Osteocyte (in vitro differentiated cells): ENCODE measurements around the gene RIC1. TPM values are rescaled to one million over a fixed set of nuclear protein-coding genes. Genes with fewer than 3 reads are reported as not detected.

ENCODE experiments used
- DNase-seq: peaks from one replicate; pipeline ENCODE4 v3.0.0; 2021; ENCODE audit warnings: mixed read lengths; ENCODE audit not compliant: unreplicated experiment; ENCODE audit errors: extremely low spot score
- H3K27ac Mint-ChIP-seq: one replicate; pipeline ENCODE4 v1.8.0; 2021; ENCODE audit warnings: mild to moderate bottlenecking, mixed read lengths; ENCODE audit not compliant: unreplicated experiment
- H3K27me3 Mint-ChIP-seq: one replicate; pipeline ENCODE4 v1.8.0; 2021; ENCODE audit warnings: mixed read lengths; ENCODE audit not compliant: unreplicated experiment
- H3K36me3 Mint-ChIP-seq: one replicate; pipeline ENCODE4 v1.8.0; 2021; ENCODE audit warnings: mixed read lengths; ENCODE audit not compliant: unreplicated experiment
- H3K4me1 Mint-ChIP-seq: one replicate; pipeline ENCODE4 v1.8.0; 2021; ENCODE audit warnings: mixed read lengths; ENCODE audit not compliant: unreplicated experiment
- H3K4me3 Mint-ChIP-seq: one replicate; pipeline ENCODE4 v1.8.0; 2021; ENCODE audit warnings: mild to moderate bottlenecking, moderate library complexity, mixed read lengths; ENCODE audit not compliant: unreplicated experiment
- H3K9me3 Mint-ChIP-seq: one replicate; pipeline ENCODE4 v1.8.0; 2021; ENCODE audit warnings: mixed read lengths; ENCODE audit not compliant: unreplicated experiment
- total RNA-seq: library from RNA; stranded (reverse); gene quantifications from 2 replicates; pipeline ENCODE4 v1.2.1, GENCODE V29; 2021
- TF ChIP-seq, protein P1 (sequence below): fragments of 200-600 bp; sonication (generic); IDR thresholded peaks from 2 replicates; pipeline ENCODE4 v1.5.0; 2021; ENCODE audit warnings: antibody characterized with exemption, mild to moderate bottlenecking, moderate library complexity

Gene RIC1
- total RNA-seq, 1 donor from 2014 or later: 52.4 TPM

DNA sequence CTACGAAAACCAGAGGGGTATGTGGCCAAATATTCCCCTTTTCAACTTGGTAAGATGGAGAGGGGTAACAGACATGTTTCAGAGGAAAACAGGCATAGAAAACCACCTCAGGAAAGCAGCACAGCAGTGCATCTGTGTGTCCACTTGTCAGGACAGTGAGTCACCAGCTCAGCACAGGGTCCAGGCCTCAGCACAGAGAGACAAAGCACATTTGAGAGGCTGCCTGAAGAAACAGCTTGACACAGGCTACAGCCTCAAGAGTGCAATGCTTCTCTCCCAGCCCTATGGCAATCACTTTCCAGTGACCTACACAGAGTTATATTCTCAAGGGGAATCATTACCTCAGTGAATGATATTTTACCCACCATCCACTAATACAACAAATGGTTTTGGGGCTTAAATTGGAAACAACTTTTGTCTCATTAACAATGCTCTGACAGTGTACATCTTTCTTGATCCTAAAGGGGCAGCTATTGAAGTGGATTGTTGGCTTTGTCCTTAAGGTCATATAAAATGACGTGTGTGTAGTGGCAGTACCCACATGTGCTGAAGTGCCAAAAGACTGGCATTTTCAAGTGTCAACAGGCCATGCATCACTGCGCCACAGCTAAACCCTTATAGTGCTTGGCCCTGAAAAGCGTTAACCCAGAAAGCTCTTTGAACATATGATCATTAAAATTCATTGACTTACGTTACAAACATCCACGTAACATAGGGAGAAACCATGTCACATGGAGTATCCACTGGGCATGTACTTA, 157.6 kb downstream of the RIC1 start:
- Mint-ChIP-seq H3K9me3 (peaks cover 16% of the 10 kb centered on the region), H3K4me3 (no peak overlapping the region), H3K36me3 (peaks cover 68% of the 10 kb centered on the region), H3K4me1 (peaks cover 2% of the 10 kb centered on the region), H3K27ac (no peak overlapping the region), H3K27me3 (no peaks in the 10 kb centered on the region)
- DNase-seq: no peak
- TF ChIP-seq, protein P1, sequence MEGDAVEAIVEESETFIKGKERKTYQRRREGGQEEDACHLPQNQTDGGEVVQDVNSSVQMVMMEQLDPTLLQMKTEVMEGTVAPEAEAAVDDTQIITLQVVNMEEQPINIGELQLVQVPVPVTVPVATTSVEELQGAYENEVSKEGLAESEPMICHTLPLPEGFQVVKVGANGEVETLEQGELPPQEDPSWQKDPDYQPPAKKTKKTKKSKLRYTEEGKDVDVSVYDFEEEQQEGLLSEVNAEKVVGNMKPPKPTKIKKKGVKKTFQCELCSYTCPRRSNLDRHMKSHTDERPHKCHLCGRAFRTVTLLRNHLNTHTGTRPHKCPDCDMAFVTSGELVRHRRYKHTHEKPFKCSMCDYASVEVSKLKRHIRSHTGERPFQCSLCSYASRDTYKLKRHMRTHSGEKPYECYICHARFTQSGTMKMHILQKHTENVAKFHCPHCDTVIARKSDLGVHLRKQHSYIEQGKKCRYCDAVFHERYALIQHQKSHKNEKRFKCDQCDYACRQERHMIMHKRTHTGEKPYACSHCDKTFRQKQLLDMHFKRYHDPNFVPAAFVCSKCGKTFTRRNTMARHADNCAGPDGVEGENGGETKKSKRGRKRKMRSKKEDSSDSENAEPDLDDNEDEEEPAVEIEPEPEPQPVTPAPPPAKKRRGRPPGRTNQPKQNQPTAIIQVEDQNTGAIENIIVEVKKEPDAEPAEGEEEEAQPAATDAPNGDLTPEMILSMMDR: no peak

GRCh38 chr9:5787220-5787619, 158.3 kb downstream of the RIC1 start:
- H3K36me3 Mint-ChIP-seq: peaks cover 66% of the 10 kb centered on the region

DNA sequence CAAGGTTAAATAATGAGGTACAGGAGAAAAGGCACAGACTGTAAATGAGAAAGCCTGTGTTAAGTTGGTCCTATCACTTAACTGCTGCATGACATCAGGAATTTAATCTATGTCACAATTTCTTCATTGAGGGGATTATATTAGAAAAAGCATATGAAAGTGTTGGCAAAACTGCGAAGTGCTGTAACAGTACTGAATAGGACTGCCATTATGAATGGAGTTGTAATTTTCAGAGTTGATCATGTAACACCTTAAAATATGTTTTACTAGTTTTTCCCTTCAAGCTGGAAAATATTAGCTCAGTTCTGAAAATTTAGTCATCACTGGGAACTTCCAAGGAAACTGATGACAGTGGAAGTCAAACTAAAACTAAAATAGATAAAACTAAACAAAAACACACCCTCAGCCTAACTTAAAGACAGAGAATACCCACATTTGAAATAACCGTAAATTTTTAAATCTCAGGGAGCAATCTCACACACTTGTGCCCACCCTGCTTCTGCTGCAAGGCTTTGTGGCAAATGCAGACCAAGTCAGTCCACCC, 158.9 kb downstream of the RIC1 start:
- H3K27me3 Mint-ChIP-seq: no peaks in the 10 kb centered on the region
- no peak for DNase-seq
- H3K36me3 Mint-ChIP-seq: peaks cover 60% of the 10 kb centered on the region
- TF ChIP-seq, protein P1: no peak
- H3K4me1 Mint-ChIP-seq: peaks cover 2% of the 10 kb centered on the region
- H3K27ac Mint-ChIP-seq: no peak overlapping the region
- no peak overlapping the region for H3K4me3 Mint-ChIP-seq
- peaks cover 6% of the 10 kb centered on the region for H3K9me3 Mint-ChIP-seq

More at GRCh38 chr9:5787220-5787619, 158.3 kb downstream of the RIC1 start:
- no peak for DNase-seq
- no peak overlapping the region for H3K27ac Mint-ChIP-seq
- H3K4me3 Mint-ChIP-seq: no peak overlapping the region
- no peaks in the 10 kb centered on the region for H3K27me3 Mint-ChIP-seq
- peaks cover 12% of the 10 kb centered on the region for H3K9me3 Mint-ChIP-seq
- peaks cover 2% of the 10 kb centered on the region for H3K4me1 Mint-ChIP-seq
- TF ChIP-seq, protein P1: no peak

DNA sequence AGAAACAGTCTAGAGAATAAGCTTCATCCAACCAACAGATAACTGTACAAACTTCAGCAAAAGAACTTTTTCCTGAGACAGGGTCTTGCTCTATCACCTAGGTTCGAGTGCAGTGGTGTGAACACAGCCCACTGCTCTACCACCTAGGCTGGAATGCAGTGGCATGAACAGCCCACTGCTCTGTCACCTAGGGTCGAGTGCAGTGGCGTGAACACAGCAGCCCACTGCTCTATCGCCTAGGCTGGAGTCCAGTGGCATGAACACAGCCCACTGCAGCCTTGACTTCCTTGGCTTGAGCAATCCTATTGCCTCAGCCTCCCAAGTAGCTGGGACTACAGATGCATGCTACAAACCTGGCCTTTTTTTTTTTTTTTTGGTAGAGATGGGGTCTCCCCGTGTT, 160.6 kb downstream of the RIC1 start:
- Mint-ChIP-seq H3K4me1 (no peaks in the 10 kb centered on the region), H3K9me3 (no peaks in the 10 kb centered on the region), H3K27me3 (no peaks in the 10 kb centered on the region), H3K36me3 (peaks cover 53% of the 10 kb centered on the region), H3K4me3 (no peak overlapping the region), H3K27ac (no peak overlapping the region)
- TF ChIP-seq, protein P1: no peak
- no peak for DNase-seq

- H3K36me3 Mint-ChIP-seq: peaks cover 43% of the 10 kb centered on the region
- TF ChIP-seq, protein P1: no peak
- no peaks in the 10 kb centered on the region for H3K9me3 Mint-ChIP-seq
- H3K4me3 Mint-ChIP-seq: no peak overlapping the region
- no peak overlapping the region for H3K27ac Mint-ChIP-seq
- no peaks in the 10 kb centered on the region for H3K4me1 Mint-ChIP-seq
- no peak for DNase-seq
- H3K27me3 Mint-ChIP-seq: no peaks in the 10 kb centered on the region
Measured at GRCh38 chr9:5790923-5791322, 162.0 kb downstream of the RIC1 start.
